NCI-H1417 (cell line): ENCODE results near the gene SPDEF.

ENCODE experiments used
- DNase-seq, 3 experiments: peaks; one replicate each; lab custom pipeline; 2025; lab: John Stamatoyannopoulos, UW

SPDEF gene

DNA sequence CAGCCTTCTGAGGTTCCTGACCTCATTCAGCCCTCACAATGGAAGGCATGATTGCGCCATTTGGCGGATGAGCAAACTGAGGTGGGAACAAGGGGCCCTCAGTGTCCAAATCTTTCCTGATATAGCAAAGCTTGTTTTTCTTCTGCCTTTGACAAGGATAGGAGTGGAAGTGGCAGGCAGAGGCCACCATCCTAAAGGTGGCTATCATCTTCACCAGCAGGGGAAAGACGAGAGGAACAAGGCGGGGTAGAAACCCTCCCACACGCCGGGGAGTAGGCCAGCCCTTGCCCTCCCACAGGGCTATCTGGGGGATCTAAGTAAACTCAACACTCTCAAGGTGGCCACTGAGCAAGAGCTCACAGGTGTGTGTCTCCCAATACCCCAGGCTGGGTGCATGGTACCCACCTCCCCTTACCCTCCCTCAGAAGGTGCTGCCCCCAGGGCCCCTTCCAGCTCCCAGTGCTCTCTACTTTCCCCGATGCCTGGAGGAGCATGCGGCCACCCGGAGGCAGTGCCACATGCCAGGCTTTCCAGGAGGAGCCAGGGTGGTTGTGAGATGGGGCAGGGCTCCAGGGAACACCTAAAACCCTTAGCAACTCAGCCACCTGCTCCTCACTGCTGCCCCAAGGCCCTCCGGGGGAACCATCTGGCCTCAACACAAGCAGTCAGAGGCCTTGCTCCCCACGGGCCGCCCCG, 11.2 kb downstream of the SPDEF start:
- DNase-seq = peak in 1 of 3 experiments; percentile 10

GRCh38 chr6:34544052-34544604, 12.0 kb downstream of the SPDEF start:
- no peak for DNase-seq

DNA sequence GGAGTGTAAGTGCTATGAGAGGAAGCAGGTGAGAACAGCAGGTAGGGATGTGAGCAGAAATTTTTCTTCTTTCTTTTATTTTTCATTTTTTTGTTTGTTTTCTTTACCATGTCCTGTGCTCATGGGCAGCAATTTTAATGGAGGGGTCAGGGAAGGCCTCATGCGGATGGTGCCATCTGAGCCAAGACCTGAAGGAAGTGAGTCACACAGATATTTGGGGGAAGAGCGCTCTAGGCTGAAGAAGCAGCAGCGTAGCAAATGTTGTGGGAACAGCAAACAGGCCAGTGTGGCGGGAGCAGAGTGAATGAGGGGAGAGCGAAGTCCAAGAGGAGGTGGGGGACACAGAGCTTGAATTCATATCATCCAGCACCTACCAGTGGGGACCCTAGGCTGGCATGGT, 12.7 kb downstream of the SPDEF start:
- no peak for DNase-seq

DNA sequence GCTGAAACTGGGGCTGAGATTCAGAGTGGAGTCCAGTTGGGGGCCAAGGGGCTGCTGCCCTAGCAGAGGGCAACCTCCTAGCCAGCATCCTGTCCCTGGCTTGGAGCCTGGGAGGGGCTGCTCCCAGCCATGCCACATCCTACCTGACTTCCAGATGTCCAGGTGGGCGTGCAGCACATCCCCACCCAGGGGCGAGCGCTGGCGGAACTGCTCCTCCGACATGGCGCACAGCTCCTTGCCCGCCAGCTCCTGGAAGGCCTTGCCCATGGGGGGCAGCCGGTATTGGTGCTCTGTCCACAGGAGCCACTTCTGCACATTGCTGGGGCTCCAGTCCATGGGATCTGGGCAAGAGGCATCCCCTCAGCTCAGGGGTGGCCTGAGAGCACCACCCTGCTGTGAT, 15.3 kb downstream of the SPDEF start:
- no peak for DNase-seq

- DNase-seq = no peak
Measured at GRCh38 chr6:34540222-34540621, 15.9 kb downstream of the SPDEF start.

GRCh38 chr6:34539181-34539580, 16.9 kb downstream of the SPDEF start:
- DNase-seq = no peak

DNA sequence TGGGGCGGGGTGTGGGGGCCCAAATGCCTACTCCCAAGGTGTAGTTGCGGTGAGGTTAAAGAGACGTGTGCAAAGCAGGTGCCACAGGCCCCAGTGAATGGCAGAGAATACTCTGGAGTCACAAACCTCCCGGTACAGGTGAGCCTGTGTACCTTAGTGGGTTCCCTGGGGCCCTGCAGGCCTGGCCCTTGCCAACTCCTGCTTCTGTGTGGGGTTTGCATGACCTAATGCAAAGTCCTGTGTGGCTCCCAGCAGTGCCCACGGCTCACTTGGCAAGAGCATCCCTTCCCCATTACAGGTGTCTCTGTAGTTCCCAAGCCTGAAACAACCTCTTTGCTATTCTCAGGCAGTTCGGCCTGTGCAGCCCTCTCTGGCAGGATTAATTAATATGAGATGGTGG, 17.5 kb downstream of the SPDEF start:
- no peak for DNase-seq

DNA sequence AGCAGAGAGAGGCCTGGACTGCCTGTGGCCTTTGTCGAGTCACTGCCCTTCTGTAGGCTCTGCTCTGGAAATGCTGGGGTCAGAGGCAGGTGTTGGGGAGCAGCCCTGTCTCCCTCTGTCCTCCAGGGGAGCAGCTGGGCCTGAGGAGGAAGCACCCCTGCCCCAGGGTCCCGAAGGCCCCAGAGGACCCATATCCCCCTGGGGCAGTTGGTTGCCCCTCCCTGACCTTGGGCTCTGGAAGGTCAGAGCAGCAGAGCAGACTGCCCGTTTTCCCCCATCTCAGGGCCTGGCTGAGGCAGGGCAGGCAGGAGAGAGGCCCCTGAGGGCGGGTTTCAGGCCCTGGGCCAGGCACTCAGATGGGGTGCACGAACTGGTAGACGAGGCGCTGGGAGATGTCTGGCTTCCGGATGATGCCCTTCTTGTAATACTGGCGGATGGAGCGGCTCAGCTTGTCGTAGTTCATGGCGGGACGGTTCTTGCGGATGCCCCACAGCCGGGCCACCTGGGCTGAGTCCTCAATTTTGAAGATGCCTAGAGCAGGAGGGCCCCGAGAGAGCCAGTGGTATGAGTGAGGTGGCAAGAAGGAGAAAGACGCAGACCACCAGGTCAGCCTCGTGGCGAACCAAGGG, 18.1 kb downstream of the SPDEF start:
- no peak for DNase-seq

DNA sequence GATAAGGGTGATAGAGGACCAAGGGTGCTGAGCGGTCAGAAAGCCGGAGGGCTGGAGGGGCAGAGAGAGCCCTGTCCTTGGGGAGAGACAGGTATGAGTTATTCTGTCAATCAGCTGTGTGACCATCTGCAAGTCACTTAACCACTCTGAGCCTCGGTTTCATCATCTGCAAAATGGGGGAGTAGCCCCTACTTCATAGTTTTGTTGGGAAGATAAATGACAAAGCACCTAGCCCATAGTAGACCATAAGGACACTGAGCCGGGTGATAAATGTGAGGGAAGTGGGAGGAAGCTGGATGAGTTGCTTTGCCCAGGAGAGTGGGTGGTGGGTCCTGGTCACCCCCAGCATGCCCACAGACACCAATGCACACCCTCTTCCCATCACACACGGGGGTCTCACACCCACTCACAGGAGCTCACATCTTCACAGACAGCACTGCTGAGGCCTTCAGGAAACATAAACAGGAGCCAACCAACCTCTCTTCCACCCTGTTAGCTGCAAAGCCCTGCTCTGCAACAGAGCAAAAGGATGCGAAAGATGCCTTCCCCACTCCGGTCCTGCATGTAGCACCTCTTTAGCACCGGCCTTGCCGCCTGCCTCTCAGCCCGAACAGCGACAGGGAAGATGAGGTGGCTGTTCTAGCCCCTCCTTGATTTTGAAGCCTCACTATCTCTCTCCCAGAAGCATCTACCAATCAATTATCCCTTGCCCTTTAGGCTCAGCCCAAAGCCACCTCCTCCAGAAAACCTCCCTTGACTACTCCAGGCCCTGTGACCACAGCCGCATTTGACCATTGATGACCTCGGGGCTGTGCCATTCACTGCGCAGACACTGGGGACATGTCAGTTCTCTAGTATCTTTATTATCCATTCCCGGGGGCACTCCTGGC, 18.9 kb downstream of the SPDEF start:
- DNase-seq = no peak

GRCh38 chr6:34536251-34536958, 19.7 kb downstream of the SPDEF start:
- DNase-seq = peak in 2 of 3 experiments; percentile 60 to 77

- no peak for DNase-seq
Measured at GRCh38 chr6:34535646-34536045, 20.5 kb downstream of the SPDEF start.

- DNase-seq = no peak
Measured at GRCh38 chr6:34535199-34535598, 20.9 kb downstream of the SPDEF start.

DNA sequence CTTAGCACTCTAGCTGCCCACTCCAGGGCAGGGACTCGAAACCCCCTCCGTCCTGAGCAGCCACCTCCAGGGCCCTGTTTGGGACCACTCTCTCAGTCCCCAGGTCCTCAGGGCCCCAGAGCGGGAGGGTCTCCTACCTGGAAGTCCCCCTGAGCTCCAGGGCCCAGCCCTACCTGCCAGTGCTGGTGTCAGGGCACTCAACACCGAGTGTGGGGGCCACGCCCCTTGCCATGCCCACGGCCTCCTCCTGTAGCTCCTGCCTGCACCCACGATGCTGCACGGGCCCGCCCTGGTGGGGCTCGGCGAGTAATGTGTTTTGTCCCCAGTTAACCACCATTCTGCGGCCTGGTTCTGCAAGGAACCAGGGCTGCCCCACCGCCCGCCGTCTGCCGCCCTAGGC, 21.5 kb downstream of the SPDEF start:
- no peak for DNase-seq

DNA sequence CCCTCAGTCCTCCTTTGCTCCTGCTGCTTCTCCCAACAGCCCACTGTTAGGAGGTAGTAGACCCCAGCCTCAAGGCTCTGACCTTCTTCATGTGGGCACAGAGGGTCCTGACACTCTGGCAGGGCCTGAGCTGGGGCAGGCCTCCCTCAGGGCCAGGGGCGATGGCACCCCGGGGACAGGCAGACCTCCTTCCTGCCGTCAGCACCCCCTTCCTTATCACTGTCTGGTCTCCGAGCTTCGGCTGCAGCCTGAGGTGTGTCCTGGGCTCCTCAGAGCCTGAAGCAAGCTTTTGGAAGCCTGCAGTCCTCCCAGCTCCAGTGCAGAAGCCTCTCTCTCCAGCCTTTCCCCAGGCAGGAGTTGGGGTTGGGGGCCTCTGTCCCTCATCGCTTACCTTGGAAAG, 22.0 kb downstream of the SPDEF start:
- no peak for DNase-seq

GRCh38 chr6:34532230-34532629, 23.9 kb downstream of the SPDEF start:
- no peak for DNase-seq

GRCh38 chr6:34531580-34532201, 24.4 kb downstream of the SPDEF start:
- DNase-seq = no peak

- no peak for DNase-seq
Measured at GRCh38 chr6:34530753-34531365, 25.3 kb downstream of the SPDEF start.

DNA sequence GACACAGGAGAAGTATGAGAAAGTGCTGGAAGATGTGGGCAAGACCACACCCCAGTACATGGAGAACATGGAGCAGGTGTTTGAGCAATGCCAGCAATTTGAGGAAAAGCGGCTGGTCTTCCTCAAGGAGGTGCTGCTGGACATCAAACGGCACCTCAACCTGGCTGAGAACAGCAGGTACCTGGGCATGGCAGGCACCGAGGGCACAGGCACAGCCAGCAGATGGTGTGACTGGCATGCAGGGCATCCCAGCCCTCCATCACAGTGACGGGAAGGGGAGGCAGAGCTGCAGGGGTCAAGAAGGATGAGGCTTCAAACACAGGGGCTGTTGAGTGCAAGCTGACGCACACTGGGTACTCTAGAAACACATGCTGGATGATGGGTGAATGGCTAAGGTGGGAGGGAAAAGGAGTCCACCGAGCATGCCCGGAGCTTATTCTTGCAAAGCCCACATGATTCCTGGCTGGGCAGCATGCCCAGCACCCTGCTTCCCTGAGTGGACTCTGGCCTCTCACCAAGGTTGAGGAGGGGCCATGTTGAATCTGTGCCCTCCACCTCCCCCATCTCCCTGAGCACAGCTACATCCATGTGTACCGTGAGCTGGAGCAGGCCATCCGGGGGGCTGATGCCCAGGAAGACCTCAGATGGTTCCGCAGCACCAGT, 26.3 kb downstream of the SPDEF start:
- DNase-seq = no peak

DNA sequence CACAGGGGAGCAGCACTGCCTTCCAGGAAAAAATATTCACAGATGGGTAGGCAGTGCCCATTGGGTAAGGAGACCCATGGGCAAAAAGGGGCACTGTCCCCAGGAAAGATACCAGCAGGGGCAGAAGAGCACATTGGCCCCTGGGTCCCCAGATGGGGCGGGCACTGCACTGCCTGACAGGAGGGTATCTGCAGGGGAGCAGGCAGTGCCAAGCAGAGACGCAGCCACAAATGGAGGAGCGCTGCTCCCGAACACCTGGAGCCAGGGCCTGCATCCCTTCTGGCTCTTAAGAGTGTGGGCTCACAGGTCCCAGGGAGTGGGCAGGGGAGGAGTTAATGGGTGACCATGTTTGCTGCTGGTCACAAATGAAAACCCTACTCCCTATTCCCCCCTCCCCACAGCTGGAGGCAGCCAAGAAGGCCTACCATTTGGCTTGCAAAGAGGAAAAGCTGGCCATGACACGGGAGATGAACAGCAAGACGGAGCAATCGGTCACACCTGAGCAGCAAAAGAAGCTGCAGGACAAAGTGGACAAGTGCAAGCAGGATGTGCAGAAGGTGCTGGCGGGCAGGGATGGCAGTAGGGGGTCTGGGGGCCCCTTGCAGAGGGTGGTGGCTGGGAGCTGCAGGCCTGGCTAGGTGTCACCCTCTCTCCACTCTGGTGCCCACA, 27.0 kb downstream of the SPDEF start:
- no peak for DNase-seq
